Activated CD4-positive, alpha-beta T cell treated with anti-CD3 and anti-CD28 coated beads, Interleukin-2, amount 50 U/mL, for 48 hours (primary cell): ENCODE measurements around the gene SPATA31A1.
"Not testable (repeated sequence)": the region's sequence is repeated elsewhere in the genome, so short reads cannot be mapped to it uniquely, and the experiment has no call there.

Experiments used
- DNase-seq, 2 experiments: peaks; one replicate each; pipeline ENCODE4 v3.0.0-alpha.2; 2020

Gene SPATA31A1

DNA sequence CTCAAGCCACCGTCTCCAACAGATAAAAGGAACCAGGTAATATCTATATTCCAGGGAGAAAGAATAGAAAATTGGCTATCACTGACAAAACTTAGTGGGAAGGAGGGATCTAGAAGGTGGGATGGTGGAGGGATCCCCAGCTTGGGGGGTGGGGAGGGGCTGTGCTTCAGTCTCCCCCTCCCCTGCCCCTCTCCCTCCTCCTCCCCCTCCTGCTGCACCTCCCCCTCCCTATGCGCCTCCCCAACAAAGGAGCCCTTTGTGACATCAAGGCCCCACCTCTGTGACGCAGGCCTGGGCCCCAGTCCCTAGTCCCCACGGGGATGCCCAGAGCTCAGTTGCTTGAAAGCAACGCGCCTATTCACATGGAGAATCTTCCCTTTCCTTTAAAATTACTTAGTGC is at the start of gene SPATA31A1:
SPATA31A1 (plus strand) TSS at position 301 of the 400 bp plus-strand sequence; CDS start at position 363, 62 bp downstream.
- not testable (repeated sequence) for DNase-seq

DNA sequence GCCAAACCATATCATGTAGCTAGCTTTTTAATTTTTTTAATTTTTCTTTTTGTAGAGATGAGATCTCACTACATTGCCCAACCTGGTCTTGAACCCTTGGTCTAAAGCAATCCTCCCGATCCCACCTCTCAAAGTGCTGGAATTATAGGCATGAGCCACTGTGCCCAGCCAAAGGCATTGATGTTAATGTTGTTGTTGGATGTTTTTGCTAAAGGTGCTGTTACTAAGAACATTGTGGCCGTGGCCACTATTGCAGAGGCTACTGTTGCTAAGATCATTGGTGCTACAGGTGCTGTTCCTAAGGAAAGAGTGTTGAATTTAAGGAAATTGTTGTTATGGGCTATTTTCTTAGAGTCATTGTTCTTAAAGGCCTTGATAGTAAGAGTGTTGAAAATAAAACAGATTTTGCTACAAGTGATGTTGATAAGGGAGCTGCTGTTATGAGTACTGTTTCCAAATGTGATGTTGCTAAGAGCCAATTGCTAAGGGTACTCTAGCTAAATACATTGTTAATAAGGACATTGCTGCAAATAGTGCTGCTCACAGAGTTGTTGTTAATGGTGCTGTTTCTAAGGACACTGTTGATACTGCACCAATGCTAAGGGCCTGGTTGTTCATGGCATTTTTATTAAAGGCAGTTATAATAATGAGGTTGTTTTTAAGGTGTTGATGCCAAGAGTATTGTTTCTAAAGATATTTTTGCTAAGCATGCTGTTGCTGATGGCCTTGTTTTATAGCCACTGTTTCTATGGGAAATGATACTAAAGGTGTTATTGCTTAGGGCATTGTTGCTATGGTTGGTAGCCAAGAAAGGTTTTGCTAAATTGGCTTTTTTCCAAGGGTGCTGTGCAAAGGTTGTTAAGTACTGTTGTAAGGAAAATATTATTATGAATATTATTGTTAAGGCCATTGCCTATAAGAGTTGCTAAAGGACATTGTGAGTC is 52.1 kb downstream of the SPATA31A1 start:
- DNase-seq = not testable (repeated sequence)

DNA sequence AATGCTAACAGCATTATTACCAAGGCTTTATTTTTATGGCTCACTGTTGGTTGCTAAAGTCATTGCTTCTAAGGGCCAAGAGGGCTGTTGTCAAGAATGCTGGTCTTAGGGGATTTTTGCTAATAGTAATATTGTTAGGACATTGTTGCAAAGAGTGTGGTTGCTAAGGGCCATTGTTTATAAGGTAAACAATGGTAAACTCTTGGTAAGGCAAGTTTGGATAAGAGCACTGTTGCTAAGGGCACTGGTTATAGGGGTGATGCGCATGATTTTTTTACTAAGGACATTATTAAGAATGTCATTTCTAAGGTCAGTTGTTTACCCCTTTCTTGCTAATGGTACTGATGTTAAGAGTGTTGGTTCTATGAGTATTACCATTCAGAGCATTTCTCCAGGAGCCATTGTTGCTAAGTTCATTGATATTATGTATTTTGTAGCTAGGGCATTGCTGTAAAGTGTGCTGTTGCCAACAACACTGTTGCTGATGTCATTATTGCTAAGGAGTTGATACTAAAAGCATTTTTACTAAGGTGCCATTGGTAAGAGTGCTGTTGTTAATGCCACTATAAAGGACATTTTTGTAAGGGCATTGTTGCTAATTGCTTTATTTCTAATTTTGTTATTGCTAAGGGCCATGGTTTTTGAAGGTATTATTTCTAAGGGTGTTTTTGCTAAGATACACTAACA is 55.9 kb downstream of the SPATA31A1 start:
- not testable (repeated sequence) for DNase-seq
